Suprapubic skin (tissue), 4 donors: ENCODE measurements around the gene USP19. TPM values are rescaled to one million over a fixed set of nuclear protein-coding genes. Genes with fewer than 3 reads are reported as not detected.
A peak's percentile ranks its signal among the peaks of the same experiment; 100 is the strongest.

Experiments used
- DNase-seq, 2 donors: peaks; one replicate each; pipeline ENCODE4 v3.0.0-alpha.2; 2019; ENCODE audit warnings: low spot score in 2 of 2
- H3K27ac ChIP-seq: fragments of 200-600 bp; sonication (generic); one replicate; pipeline ENCODE4 v1.5.1; 2019
- H3K27me3 ChIP-seq: fragments of 200-600 bp; sonication (generic); one replicate; pipeline ENCODE4 v1.5.1; 2019
- H3K36me3 ChIP-seq: fragments of 200-600 bp; sonication (generic); one replicate; pipeline ENCODE4 v1.5.1; 2019
- H3K4me1 ChIP-seq: fragments of 200-600 bp; sonication (generic); one replicate; pipeline ENCODE4 v1.5.1; 2019
- H3K4me3 ChIP-seq: fragments of 200-600 bp; sonication (generic); one replicate; pipeline ENCODE4 v1.5.1; 2019; ENCODE audit warnings: mild to moderate bottlenecking
- H3K9me3 ChIP-seq: fragments of 200-600 bp; sonication (generic); one replicate; pipeline ENCODE4 v1.5.1; 2019
- EP300 ChIP-seq: sonication (generic); formaldehyde crosslinking; IDR thresholded peaks from one replicate; pipeline ENCODE4 v1.6.1; 2017; ENCODE audit warnings: antibody characterized with exemption
- POLR2A ChIP-seq, 2 donors: fragments of 450-650 bp; IDR thresholded peaks; one replicate each; pipeline ENCODE4 v1.6.1; 2017; ENCODE audit warnings: antibody characterized with exemption in 2 of 2, mild to moderate bottlenecking in 2 of 2, moderate library complexity in 2 of 2
- POLR2AphosphoS5 ChIP-seq, 3 donors: sonication (generic); formaldehyde crosslinking; IDR thresholded peaks; one replicate each; pipeline ENCODE4 v1.6.1; 2017; ENCODE audit warnings: antibody characterized with exemption in 3 of 3
- WGBS: methylation state at CpG from one replicate; pipeline ENCODE4 v1.1.5; 2018; 5-methylcytosine and 5-hydroxymethylcytosine counted together
- total RNA-seq, 4 donors: library from RNA; depleted of rRNA; stranded (reverse); fragments of >200 nt; gene quantifications; one replicate each; pipeline ENCODE4 v1.1.0, GENCODE V29; 2016
- TF ChIP-seq, protein P1 (sequence below), 2 donors: fragments of 200-600 bp in 1 of 2; fragments of 450-650 bp in 1 of 2; sonication (generic) in 1 of 2; IDR thresholded peaks; one replicate each; pipeline ENCODE4 v1.5.1; 2016 to 2019; ENCODE audit warnings: antibody characterized with exemption in 2 of 2, mild to moderate bottlenecking in 1 of 2, moderate library complexity in 1 of 2

Gene USP19
- total RNA-seq, 4 donors from 2014 or later, result 46.1 to 82.1 (median 76.0) TPM

GRCh38 chr3:49092938-49093852, 27.4 kb downstream of the USP19 start:
- H3K9me3 ChIP-seq, result no peaks in the 10 kb centered on the region
- WGBS, result under 1% methylated on average over 23 of the region's 86 CpGs
- H3K27me3 ChIP-seq, result no peaks in the 10 kb centered on the region
- peak overlapping the region; percentile 98 for H3K27ac ChIP-seq
- TF ChIP-seq, protein P1, sequence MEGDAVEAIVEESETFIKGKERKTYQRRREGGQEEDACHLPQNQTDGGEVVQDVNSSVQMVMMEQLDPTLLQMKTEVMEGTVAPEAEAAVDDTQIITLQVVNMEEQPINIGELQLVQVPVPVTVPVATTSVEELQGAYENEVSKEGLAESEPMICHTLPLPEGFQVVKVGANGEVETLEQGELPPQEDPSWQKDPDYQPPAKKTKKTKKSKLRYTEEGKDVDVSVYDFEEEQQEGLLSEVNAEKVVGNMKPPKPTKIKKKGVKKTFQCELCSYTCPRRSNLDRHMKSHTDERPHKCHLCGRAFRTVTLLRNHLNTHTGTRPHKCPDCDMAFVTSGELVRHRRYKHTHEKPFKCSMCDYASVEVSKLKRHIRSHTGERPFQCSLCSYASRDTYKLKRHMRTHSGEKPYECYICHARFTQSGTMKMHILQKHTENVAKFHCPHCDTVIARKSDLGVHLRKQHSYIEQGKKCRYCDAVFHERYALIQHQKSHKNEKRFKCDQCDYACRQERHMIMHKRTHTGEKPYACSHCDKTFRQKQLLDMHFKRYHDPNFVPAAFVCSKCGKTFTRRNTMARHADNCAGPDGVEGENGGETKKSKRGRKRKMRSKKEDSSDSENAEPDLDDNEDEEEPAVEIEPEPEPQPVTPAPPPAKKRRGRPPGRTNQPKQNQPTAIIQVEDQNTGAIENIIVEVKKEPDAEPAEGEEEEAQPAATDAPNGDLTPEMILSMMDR (IDR thresholded peaks at IDR 0.05), result no peak
- TF ChIP-seq POLR2A (IDR thresholded peaks at IDR 0.05), result no peak
- no peak for TF ChIP-seq POLR2AphosphoS5 (IDR thresholded peaks at IDR 0.05)
- no peak for TF ChIP-seq EP300
- DNase-seq, result peak; percentile 83 to 85
- peaks cover 15% of the 10 kb centered on the region for H3K36me3 ChIP-seq
- peak overlapping the region; percentile 81 for H3K4me3 ChIP-seq
- H3K4me1 ChIP-seq, result peaks cover 43% of the 10 kb centered on the region

DNA sequence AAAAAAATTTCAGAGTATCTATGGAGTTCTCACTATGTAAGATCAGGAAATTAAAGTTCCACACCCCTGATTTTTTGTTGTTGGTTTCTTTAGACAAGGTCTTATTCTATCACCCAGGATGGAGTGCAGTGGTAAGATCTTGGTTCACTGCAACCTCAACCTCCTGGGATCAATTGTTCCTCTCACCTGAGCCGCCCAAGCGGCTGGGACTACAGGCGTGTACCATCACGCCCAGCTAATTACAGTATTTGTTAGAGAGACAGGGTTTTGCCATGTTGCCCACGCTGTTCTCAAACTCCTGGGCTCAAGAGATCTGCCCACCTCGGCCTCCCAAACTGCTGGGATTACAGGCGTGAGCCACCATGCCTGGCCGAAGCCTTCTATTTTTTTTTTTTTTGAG, 39.2 kb downstream of the USP19 start:
- WGBS, result 81% methylated on average over 8 of the region's 8 CpGs
- Histone ChIP-seq H3K27ac (no peak overlapping the region), H3K9me3 (no peaks in the 10 kb centered on the region), H3K36me3 (peaks cover 23% of the 10 kb centered on the region), H3K27me3 (no peaks in the 10 kb centered on the region), H3K4me3 (no peak overlapping the region), H3K4me1 (peaks cover 4% of the 10 kb centered on the region)
- TF ChIP-seq EP300 (no peak), POLR2AphosphoS5 (IDR thresholded peaks at IDR 0.05) (no peak), POLR2A (IDR thresholded peaks at IDR 0.05) (no peak)
- TF ChIP-seq, protein P1 (IDR thresholded peaks at IDR 0.05), result no peak
- no peak for DNase-seq

GRCh38 chr3:49079270-49079669, 41.4 kb downstream of the USP19 start:
- peaks cover 45% of the 10 kb centered on the region for H3K36me3 ChIP-seq
- whole genome bisulfite sequencing, result 95% methylated on average over 2 of the region's 2 CpGs

GRCh38 chr3:49076646-49077045, 44.0 kb downstream of the USP19 start:
- no peaks in the 10 kb centered on the region for H3K27me3 ChIP-seq
- no peak overlapping the region for H3K27ac ChIP-seq
- peaks cover 71% of the 10 kb centered on the region for H3K36me3 ChIP-seq
- peaks cover 4% of the 10 kb centered on the region for H3K4me1 ChIP-seq
- WGBS, result 92% methylated on average over 4 of the region's 4 CpGs
- no peak overlapping the region for H3K4me3 ChIP-seq
- no peaks in the 10 kb centered on the region for H3K9me3 ChIP-seq
- no peak for TF ChIP-seq POLR2AphosphoS5 (IDR thresholded peaks at IDR 0.05)
- TF ChIP-seq, protein P1 (IDR thresholded peaks at IDR 0.05), result no peak
- no peak for TF ChIP-seq EP300
- TF ChIP-seq POLR2A (IDR thresholded peaks at IDR 0.05), result no peak
- no peak for DNase-seq

More at GRCh38 chr3:49079270-49079669, 41.4 kb downstream of the USP19 start:
- no peak for TF ChIP-seq POLR2AphosphoS5 (IDR thresholded peaks at IDR 0.05)
- no peak for TF ChIP-seq POLR2A (IDR thresholded peaks at IDR 0.05)
- TF ChIP-seq EP300, result no peak
- TF ChIP-seq, protein P1 (IDR thresholded peaks at IDR 0.05), result no peak
- Histone ChIP-seq H3K27me3 (no peaks in the 10 kb centered on the region), H3K4me1 (peaks cover 4% of the 10 kb centered on the region), H3K4me3 (no peak overlapping the region), H3K27ac (no peak overlapping the region), H3K9me3 (no peaks in the 10 kb centered on the region)
- DNase-seq, result no peak

GRCh38 chr3:49076116-49076515, 44.5 kb downstream of the USP19 start:
- Histone ChIP-seq H3K27ac (no peak overlapping the region), H3K4me1 (no peaks in the 10 kb centered on the region), H3K36me3 (peaks cover 76% of the 10 kb centered on the region), H3K27me3 (no peaks in the 10 kb centered on the region), H3K9me3 (no peaks in the 10 kb centered on the region), H3K4me3 (no peak overlapping the region)
- WGBS, result 94% methylated on average over 13 of the region's 13 CpGs
- no peak for TF ChIP-seq POLR2AphosphoS5 (IDR thresholded peaks at IDR 0.05)
- DNase-seq, result no peak

Other genes starting within 250 kb of the USP19 start
- 10 to 100 TPM; 11.3 to 23.7 (median 17.9) TPM for gene SLC25A20, start 221.9 kb downstream of the USP19 start, total RNA-seq
- gene ARIH2, start 202.0 kb downstream of the USP19 start, total RNA-seq, result 100 to 1,000 TPM in 1 of 4 donors, 10 to 100 TPM in 3; 57.9 to 148 (median 61.8) TPM
- gene P4HTM, start 130.6 kb downstream of the USP19 start, total RNA-seq, result 10 to 100 TPM; 18.5 to 57.2 (median 27.9) TPM
- gene WDR6, start 113.4 kb downstream of the USP19 start, total RNA-seq, result 100 to 1,000 TPM in 1 of 4 donors, 10 to 100 TPM in 3; 49.1 to 105 (median 55.5) TPM
- 10 to 100 TPM; 44.3 to 55.4 (median 50.7) TPM for gene DALRD3, start 102.2 kb downstream of the USP19 start, total RNA-seq
- gene NDUFAF3, start 98.7 kb downstream of the USP19 start, total RNA-seq, result 100 to 1,000 TPM in 1 of 4 donors, 10 to 100 TPM in 3; 45.0 to 104 (median 63.1) TPM
- gene IMPDH2, start 91.4 kb downstream of the USP19 start, total RNA-seq, result 100 to 1,000 TPM; 184 to 355 (median 229) TPM
- gene QRICH1, start 26.8 kb downstream of the USP19 start, total RNA-seq, result 100 to 1,000 TPM in 2 of 4 donors, 10 to 100 TPM in 2; 85.8 to 187 (median 115) TPM
- gene QARS1, start 16.1 kb downstream of the USP19 start, total RNA-seq, result 100 to 1,000 TPM; 297 to 451 (median 380) TPM
- 100 to 1,000 TPM; 333 to 563 (median 501) TPM for gene LAMB2, start 12.2 kb upstream of the USP19 start, total RNA-seq
- gene CCDC71, start 45.5 kb upstream of the USP19 start, total RNA-seq, result 10 to 100 TPM; 29.0 to 48.2 (median 35.3) TPM
- gene KLHDC8B, start 50.8 kb upstream of the USP19 start, total RNA-seq, result 10 to 100 TPM; 53.1 to 63.6 (median 59.3) TPM
- 1 to 10 TPM; 5.9 to 9.0 (median 8.5) TPM for gene C3orf62, start 156.4 kb upstream of the USP19 start, total RNA-seq
- gene USP4, start 219.2 kb upstream of the USP19 start, total RNA-seq, result 10 to 100 TPM; 29.1 to 76.8 (median 35.5) TPM
- gene GPX1, start 237.5 kb upstream of the USP19 start, total RNA-seq, result 100 to 1,000 TPM; 115 to 130 (median 122) TPM